Gastroesophageal sphincter (tissue), 4 donors: ENCODE results near the gene RTCA. TPM values are rescaled to one million over a fixed set of nuclear protein-coding genes. Genes with fewer than 3 reads are reported as not detected.
"Not testable (repeated sequence)": the region's sequence is repeated elsewhere in the genome, so short reads cannot be mapped to it uniquely, and the experiment has no call there.

Source experiments
- ATAC-seq: fragments of 150-250 bp; one replicate; pipeline ENCODE4 v1.9.1; 2016; ENCODE audit warnings: mild to moderate bottlenecking, moderate library complexity
- H3K27ac ChIP-seq, 4 donors: fragments of 200-600 bp; sonication (generic) in 3 of 4; 1 replicate in 3 of 4; 2 replicates in 1 of 4; pipeline ENCODE4 v1.5.1; 2016 to 2019
- H3K27me3 ChIP-seq: fragments of 200-600 bp; sonication (generic); one replicate; pipeline ENCODE4 v1.5.1; 2019
- H3K36me3 ChIP-seq, 2 donors: fragments of 200-600 bp; sonication (generic); one replicate each; pipeline ENCODE4 v1.5.1; 2019; ENCODE audit warnings: control low read depth in 1 of 2
- H3K4me1 ChIP-seq, 3 donors: fragments of 200-600 bp; sonication (generic); 1 replicate in 2 of 3; 2 replicates in 1 of 3; pipeline ENCODE4 v1.5.1; 2016 to 2019; ENCODE audit warnings: control low read depth in 2 of 3
- H3K4me3 ChIP-seq, 2 donors: fragments of 200-600 bp; sonication (generic); one replicate each; pipeline ENCODE4 v1.5.1; 2019; ENCODE audit warnings: mild to moderate bottlenecking in 1 of 2, moderate library complexity in 1 of 2
- H3K9me3 ChIP-seq, 3 donors: fragments of 200-600 bp; sonication (generic); one replicate each; pipeline ENCODE4 v1.5.1; 2017 to 2019; ENCODE audit warnings: control low read depth in 2 of 3
- EP300 ChIP-seq: sonication (generic); formaldehyde crosslinking; IDR thresholded peaks from one replicate; pipeline ENCODE4 v1.6.1; 2017; ENCODE audit warnings: antibody characterized with exemption, mild to moderate bottlenecking
- POLR2A ChIP-seq, 2 donors: fragments of 450-650 bp; IDR thresholded peaks; one replicate each; pipeline ENCODE4 v1.6.1; 2017; ENCODE audit warnings: antibody characterized with exemption in 2 of 2, mild to moderate bottlenecking in 2 of 2, moderate library complexity in 1 of 2
- POLR2AphosphoS5 ChIP-seq: sonication (generic); formaldehyde crosslinking; IDR thresholded peaks from one replicate; pipeline ENCODE4 v1.6.1; 2017; ENCODE audit warnings: antibody characterized with exemption
- WGBS, 2 donors: methylation state at CpG; one replicate each; pipeline ENCODE4 v1.1.5; 2018; ENCODE audit warnings: low coverage in 1 of 2; 5-methylcytosine and 5-hydroxymethylcytosine counted together
- small RNA-seq, 4 donors: library from RNA; depleted of rRNA; stranded (forward); fragments of <200 nt; gene quantifications; one replicate each; pipeline ENCODE3, GENCODE V24; 2016
- total RNA-seq, 4 donors: library from RNA; depleted of rRNA; stranded (reverse); fragments of >200 nt; gene quantifications; one replicate each; pipeline ENCODE4 v1.1.0, GENCODE V29; 2016
- TF ChIP-seq, protein P1 (sequence below), 4 experiments: fragments of 200-600 bp in 2 of 4; fragments of 450-650 bp in 2 of 4; sonication (generic) in 1 of 4; IDR thresholded peaks; one replicate each; pipeline ENCODE4 v1.5.1; 2017 to 2019; ENCODE audit warnings: antibody characterized with exemption in 4 of 4, mild to moderate bottlenecking in 2 of 4, moderate library complexity in 2 of 4

RTCA gene
- total RNA-seq, 4 donors from 2014 or later: 13.2 to 27.1 (median 17.7) TPM

DNA sequence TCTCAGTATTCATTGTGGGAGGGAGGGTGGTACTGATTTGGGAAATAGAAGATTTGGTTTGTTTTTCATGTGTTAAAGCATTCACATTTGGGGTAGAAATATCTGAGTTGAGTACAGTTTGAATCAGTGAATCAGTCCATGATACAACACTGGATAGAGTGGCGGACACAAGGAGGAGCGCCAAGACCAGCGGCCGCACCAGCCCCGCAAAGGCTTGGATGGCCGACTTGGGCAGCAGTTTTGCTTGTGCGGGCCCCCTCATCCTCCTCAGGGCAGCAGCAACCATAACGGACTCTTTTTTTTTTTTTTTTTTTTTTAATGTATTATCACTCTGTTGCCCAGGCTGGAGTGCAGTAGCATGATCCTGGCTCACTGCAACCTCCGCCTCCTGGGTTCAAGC is 66.3 kb downstream of the RTCA start:
- no peak for ATAC-seq
- H3K4me1 ChIP-seq: no peaks in the 10 kb centered on the region
- H3K36me3 ChIP-seq: no peaks in the 10 kb centered on the region
- TF ChIP-seq POLR2A (IDR thresholded peaks at IDR 0.05): no peak
- TF ChIP-seq, protein P1, sequence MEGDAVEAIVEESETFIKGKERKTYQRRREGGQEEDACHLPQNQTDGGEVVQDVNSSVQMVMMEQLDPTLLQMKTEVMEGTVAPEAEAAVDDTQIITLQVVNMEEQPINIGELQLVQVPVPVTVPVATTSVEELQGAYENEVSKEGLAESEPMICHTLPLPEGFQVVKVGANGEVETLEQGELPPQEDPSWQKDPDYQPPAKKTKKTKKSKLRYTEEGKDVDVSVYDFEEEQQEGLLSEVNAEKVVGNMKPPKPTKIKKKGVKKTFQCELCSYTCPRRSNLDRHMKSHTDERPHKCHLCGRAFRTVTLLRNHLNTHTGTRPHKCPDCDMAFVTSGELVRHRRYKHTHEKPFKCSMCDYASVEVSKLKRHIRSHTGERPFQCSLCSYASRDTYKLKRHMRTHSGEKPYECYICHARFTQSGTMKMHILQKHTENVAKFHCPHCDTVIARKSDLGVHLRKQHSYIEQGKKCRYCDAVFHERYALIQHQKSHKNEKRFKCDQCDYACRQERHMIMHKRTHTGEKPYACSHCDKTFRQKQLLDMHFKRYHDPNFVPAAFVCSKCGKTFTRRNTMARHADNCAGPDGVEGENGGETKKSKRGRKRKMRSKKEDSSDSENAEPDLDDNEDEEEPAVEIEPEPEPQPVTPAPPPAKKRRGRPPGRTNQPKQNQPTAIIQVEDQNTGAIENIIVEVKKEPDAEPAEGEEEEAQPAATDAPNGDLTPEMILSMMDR (IDR thresholded peaks at IDR 0.05): no peak
- no peak for TF ChIP-seq EP300
- no peak for TF ChIP-seq POLR2AphosphoS5
- no peaks in the 10 kb centered on the region for H3K27me3 ChIP-seq
- WGBS, 2 donors: 86% methylated on average over 8 of the region's 9 CpGs; no CpG with 5 or more reads in 1 of the 2 donors
- no peak overlapping the region for H3K4me3 ChIP-seq
- no peaks in the 10 kb centered on the region for H3K9me3 ChIP-seq
- H3K27ac ChIP-seq: no peak overlapping the region

- no peak for ATAC-seq
- Histone ChIP-seq H3K36me3 (no peaks in the 10 kb centered on the region), H3K4me1 (no peaks in the 10 kb centered on the region), H3K27ac (no peak overlapping the region), H3K9me3 (no peaks in the 10 kb centered on the region), H3K27me3 (no peaks in the 10 kb centered on the region), H3K4me3 (no peak overlapping the region)
- TF ChIP-seq, protein P1 (IDR thresholded peaks at IDR 0.05): no peak
- TF ChIP-seq POLR2A (IDR thresholded peaks at IDR 0.05): no peak
- no peak for TF ChIP-seq POLR2AphosphoS5
- no peak for TF ChIP-seq EP300
- 70% methylated on average over 1 of the region's 1 CpG; no CpG with 5 or more reads in 1 of the 2 donors for WGBS, 2 donors
Measured at GRCh38 chr1:100335436-100335835, 69.4 kb downstream of the RTCA start.

DNA sequence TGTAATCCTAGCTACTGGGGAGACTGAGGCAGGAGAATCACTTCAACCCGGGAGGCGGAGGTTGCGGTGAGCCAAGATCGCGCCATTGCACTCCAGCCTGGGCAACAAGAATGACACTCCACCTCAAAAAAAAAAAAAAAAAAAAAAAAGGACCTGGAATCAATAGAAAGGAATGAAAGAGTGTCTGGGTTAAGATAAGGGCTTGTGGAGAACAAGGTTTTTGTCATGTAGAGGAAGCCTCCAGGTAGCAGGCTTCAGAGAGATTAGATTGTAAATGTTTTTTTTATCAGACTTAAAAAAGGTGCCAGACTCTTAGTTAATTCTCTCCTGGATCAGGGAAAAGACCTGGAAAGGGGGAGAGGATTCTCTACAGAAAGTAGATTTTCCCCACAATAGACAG is 71.9 kb downstream of the RTCA start:
- WGBS, 2 donors: 100% methylated on average over 2 of the region's 5 CpGs; no CpG with 5 or more reads in 1 of the 2 donors
- not testable (repeated sequence) for H3K9me3 ChIP-seq, H3K27ac ChIP-seq, H3K4me1 ChIP-seq, H3K36me3 ChIP-seq, H3K27me3 ChIP-seq, ATAC-seq, H3K4me3 ChIP-seq

- not testable (repeated sequence) for H3K36me3 ChIP-seq, H3K4me3 ChIP-seq, H3K27me3 ChIP-seq, ATAC-seq, H3K27ac ChIP-seq, H3K9me3 ChIP-seq, H3K4me1 ChIP-seq
- 85 to 98% methylated on average over 4 to 6 of the region's 6 CpGs for WGBS, 2 donors
Measured at GRCh38 chr1:100339735-100340134, 73.7 kb downstream of the RTCA start.

DNA sequence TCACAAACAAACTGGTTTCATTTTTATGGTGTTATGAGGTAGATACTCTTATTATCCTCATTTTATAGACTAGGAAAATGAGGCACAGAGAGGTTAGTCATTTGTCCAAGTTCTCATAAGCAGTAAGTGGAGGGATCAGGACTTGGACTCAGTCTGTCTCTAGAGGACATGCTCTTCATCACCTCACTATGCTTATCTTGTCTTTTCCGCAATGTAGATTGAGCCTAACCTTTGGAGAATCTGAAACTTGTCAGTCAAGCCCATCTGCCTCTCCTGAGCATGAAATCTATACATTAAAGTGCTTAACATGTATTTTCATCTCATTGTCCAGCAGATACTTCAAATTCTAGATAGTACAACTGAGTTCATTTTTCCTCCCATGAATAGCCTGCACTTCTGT is 74.5 kb downstream of the RTCA start:
- H3K36me3 ChIP-seq: no peaks in the 10 kb centered on the region
- no peak for ATAC-seq
- H3K27me3 ChIP-seq: no peaks in the 10 kb centered on the region
- no peak overlapping the region for H3K4me3 ChIP-seq
- no peaks in the 10 kb centered on the region for H3K4me1 ChIP-seq
- TF ChIP-seq, protein P1 (IDR thresholded peaks at IDR 0.05): no peak
- no peaks in the 10 kb centered on the region for H3K9me3 ChIP-seq
- H3K27ac ChIP-seq: no peak overlapping the region
- 90 to 100% methylated on average over 1 of the region's 1 CpG for WGBS, 2 donors

DNA sequence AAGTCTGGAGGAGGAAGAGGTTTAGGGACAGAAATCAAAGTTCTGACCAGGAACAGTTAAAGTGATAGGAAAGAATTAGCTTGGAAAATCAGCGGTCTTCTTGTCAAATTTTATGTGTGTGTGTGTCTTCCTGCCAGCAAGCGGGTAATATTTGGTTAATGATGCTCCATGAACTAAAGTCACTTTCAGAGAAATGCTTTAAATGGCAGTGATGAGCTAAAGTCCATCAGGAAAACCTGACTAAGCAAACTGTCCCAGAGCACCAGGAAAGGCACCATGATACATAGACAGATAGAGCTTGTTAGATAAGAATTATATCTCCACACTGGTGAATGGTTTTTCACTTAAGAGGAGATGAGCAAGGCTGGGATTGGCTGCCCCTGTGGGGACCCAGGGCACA is 76.3 kb downstream of the RTCA start:
- Histone ChIP-seq H3K27ac (no peak overlapping the region), H3K4me3 (no peak overlapping the region), H3K9me3 (no peaks in the 10 kb centered on the region), H3K4me1 (no peaks in the 10 kb centered on the region), H3K27me3 (no peaks in the 10 kb centered on the region), H3K36me3 (no peaks in the 10 kb centered on the region)
- ATAC-seq: no peak
- 86% methylated on average over 2 of the region's 2 CpGs for WGBS, 2 donors
- TF ChIP-seq POLR2AphosphoS5 (no peak), POLR2A (IDR thresholded peaks at IDR 0.05) (no peak), EP300 (no peak)
- TF ChIP-seq, protein P1 (IDR thresholded peaks at IDR 0.05): no peak

Small RNAs within 50 kb of the gene (small RNA-seq; reads per million reads assigned to genes)
- gene AL445928.1: 0 reads per million in 4 donors
- gene MIR553: 0 reads per million in 4 donors

Other genes with a start within 250 kb of the RTCA start
- 1 to 10 TPM; 2.8 to 4.0 (median 3.0) TPM for gene SASS6, start 133.3 kb upstream of the RTCA start, total RNA-seq
- 10 to 100 TPM in 3 of 4 donors, 1 to 10 TPM in 1; 6.1 to 24.9 (median 19.4) TPM for gene TRMT13, start 133.1 kb upstream of the RTCA start, total RNA-seq
- gene LRRC39, start 88.0 kb upstream of the RTCA start, total RNA-seq: 1 to 10 TPM in 1 of 4 donors, under 1 TPM in 2, not detected in 1; 0.69 to 1.6 (median 0.78) TPM
- gene DBT, start 16.4 kb upstream of the RTCA start, total RNA-seq: 10 to 100 TPM in 3 of 4 donors, 1 to 10 TPM in 1; 8.9 to 19.0 (median 13.5) TPM
- gene CDC14A, start 86.3 kb downstream of the RTCA start, total RNA-seq: 10 to 100 TPM in 2 of 4 donors, 1 to 10 TPM in 2; 8.6 to 20.1 (median 11.0) TPM